PC-9 (cell line): Measurements from ENCODE around the gene KIF26B.

Experiments used
- EZH2 ChIP-seq: fragments of 200-600 bp; sonication (generic); IDR thresholded peaks from 2 replicates; pipeline ENCODE4 v1.8.0; 2017; ENCODE audit warnings: antibody characterized with exemption, low read depth
- TF ChIP-seq, protein P1 (sequence below): fragments of 200-600 bp; sonication (generic); conservative IDR thresholded peaks from 2 replicates; pipeline ENCODE4 v1.6.1; 2017; ENCODE audit warnings: mixed run types, antibody characterized with exemption, mild to moderate bottlenecking, moderate library complexity

DNA sequence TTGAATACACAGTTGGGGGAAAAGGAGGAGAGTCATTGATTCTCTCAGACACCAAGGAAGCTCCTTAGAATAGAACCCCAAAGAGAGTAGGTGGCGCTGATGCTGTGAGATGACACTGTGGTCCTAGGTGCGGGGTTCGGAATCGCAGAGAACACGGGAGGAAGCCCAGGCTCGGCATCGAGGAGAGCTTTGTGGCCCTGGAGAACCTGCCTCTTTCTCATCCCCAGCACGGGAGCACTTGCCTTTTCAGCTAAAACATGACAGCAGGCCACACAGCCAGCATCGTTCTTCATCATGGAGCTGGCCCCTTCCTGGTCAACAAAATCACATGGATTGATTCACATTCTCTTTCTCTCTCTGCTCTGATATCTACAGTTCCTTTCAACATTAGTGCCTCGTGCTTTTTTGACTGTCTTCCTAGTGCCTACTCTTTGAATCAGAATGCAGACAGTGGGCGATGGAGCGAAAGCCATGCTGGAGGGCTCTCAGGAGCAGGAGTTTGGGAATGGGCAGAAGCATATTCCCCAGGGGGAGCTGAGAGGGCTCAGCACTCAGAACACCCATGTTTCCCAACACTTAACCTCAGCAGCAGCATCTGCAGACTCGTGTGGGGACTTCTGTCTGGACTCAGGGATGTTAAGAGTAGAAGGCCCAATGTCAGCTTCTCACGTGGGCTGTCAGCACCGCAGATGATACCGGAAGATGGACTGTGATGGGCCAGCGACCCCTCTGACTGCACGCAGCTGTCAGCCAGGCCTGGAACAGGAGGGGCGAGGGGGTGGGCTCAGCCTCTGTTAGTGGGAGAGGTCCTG lies 539.4 kb downstream of the KIF26B start:
- TF ChIP-seq, protein P1, sequence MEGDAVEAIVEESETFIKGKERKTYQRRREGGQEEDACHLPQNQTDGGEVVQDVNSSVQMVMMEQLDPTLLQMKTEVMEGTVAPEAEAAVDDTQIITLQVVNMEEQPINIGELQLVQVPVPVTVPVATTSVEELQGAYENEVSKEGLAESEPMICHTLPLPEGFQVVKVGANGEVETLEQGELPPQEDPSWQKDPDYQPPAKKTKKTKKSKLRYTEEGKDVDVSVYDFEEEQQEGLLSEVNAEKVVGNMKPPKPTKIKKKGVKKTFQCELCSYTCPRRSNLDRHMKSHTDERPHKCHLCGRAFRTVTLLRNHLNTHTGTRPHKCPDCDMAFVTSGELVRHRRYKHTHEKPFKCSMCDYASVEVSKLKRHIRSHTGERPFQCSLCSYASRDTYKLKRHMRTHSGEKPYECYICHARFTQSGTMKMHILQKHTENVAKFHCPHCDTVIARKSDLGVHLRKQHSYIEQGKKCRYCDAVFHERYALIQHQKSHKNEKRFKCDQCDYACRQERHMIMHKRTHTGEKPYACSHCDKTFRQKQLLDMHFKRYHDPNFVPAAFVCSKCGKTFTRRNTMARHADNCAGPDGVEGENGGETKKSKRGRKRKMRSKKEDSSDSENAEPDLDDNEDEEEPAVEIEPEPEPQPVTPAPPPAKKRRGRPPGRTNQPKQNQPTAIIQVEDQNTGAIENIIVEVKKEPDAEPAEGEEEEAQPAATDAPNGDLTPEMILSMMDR: no peak
- TF ChIP-seq EZH2: no peak
